Stomach (tissue), 4 donors: Measurements from ENCODE around the gene ZNF185.

Experiments used
- CTCF ChIP-seq, 7 experiments: fragments of 450-650 bp in 4 of 7; fragments of 200-600 bp in 3 of 7; sonication (generic) in 3 of 7; IDR thresholded peaks; one replicate each; pipeline ENCODE4 v1.5.1; 2016 to 2019; ENCODE audit warnings: antibody characterized with exemption in 7 of 7, control low read depth in 2 of 7, mild to moderate bottlenecking in 1 of 7
- POLR2AphosphoS5 ChIP-seq, 3 donors: sonication (generic); formaldehyde crosslinking; IDR thresholded peaks; one replicate each; pipeline ENCODE4 v1.6.1; 2016; ENCODE audit warnings: antibody characterized with exemption in 3 of 3

GRCh38 chrX:152913910-152914309 is 16.0 kb downstream of the ZNF185 start:
- no peak for TF ChIP-seq POLR2AphosphoS5 (IDR thresholded peaks at IDR 0.05)
- no peak for TF ChIP-seq CTCF (IDR thresholded peaks at IDR 0.05)
